ENCODE data around the gene FOXL1.
A peak's percentile ranks its signal among the peaks of the same experiment; 100 is the strongest.

The FOXL1 gene

GRCh38 chr16:86601356-86601755 lies 23.0 kb downstream of the FOXL1 start:
- no peak for DNase-seq (ENCODE audit: low read depth, low spot score)
- Histone ChIP-seq H3K27me3 (ENCODE audit: insufficient read depth, insufficient read length) (peaks cover 3% of the 10 kb centered on the region), H3K4me1 (ENCODE audit: insufficient read depth, insufficient read length) (no peaks in the 10 kb centered on the region), H3K9me3 (ENCODE audit: insufficient read depth, low read length) (peaks cover 7% of the 10 kb centered on the region; the same call in 1 of the 2 replicates), H3K36me3 (ENCODE audit: insufficient read depth, insufficient read length, low read length) (no peaks in the 10 kb centered on the region), H3K9ac (ENCODE audit: insufficient read length, low read depth) (no peak overlapping the region), H3K4me3 (ENCODE audit: insufficient read length, low read depth) (no peak overlapping the region)
- no peak for TF ChIP-seq YY1 (IDR thresholded peaks at IDR 0.05; ENCODE audit: insufficient read depth, insufficient read length)
- no peak for TF ChIP-seq ZNF274 (IDR thresholded peaks at IDR 0.05; ENCODE audit: low read depth, low read length)
- TF ChIP-seq SUZ12 (IDR thresholded peaks at IDR 0.05; ENCODE audit: extremely low read depth, insufficient read depth, insufficient read length): no peak

GRCh38 chr16:86602521-86602920 lies 24.2 kb downstream of the FOXL1 start:
- H3K9ac ChIP-seq (ENCODE audit: insufficient read length, low read depth): no peak overlapping the region
- H3K4me1 ChIP-seq (ENCODE audit: insufficient read depth, insufficient read length): no peaks in the 10 kb centered on the region
- TF ChIP-seq YY1 (IDR thresholded peaks at IDR 0.05; ENCODE audit: insufficient read depth, insufficient read length) (no peak), ZNF274 (IDR thresholded peaks at IDR 0.05; ENCODE audit: low read depth, low read length) (no peak), SUZ12 (IDR thresholded peaks at IDR 0.05; ENCODE audit: extremely low read depth, insufficient read depth, insufficient read length) (no peak)
- DNase-seq (ENCODE audit: low read depth, low spot score): no peak
- no peak overlapping the region for H3K4me3 ChIP-seq (ENCODE audit: insufficient read length, low read depth)
- H3K9me3 ChIP-seq (ENCODE audit: insufficient read depth, low read length): peaks cover 7% of the 10 kb centered on the region; the same call in 1 of the 2 replicates
- peaks cover 3% of the 10 kb centered on the region for H3K27me3 ChIP-seq (ENCODE audit: insufficient read depth, insufficient read length)
- H3K36me3 ChIP-seq (ENCODE audit: insufficient read depth, insufficient read length, low read length): no peaks in the 10 kb centered on the region

- Histone ChIP-seq H3K36me3 (ENCODE audit: insufficient read depth, insufficient read length, low read length) (no peaks in the 10 kb centered on the region), H3K9ac (ENCODE audit: insufficient read length, low read depth) (no peak overlapping the region), H3K4me1 (ENCODE audit: insufficient read depth, insufficient read length) (no peaks in the 10 kb centered on the region), H3K27me3 (ENCODE audit: insufficient read depth, insufficient read length) (peaks cover 3% of the 10 kb centered on the region), H3K4me3 (ENCODE audit: insufficient read length, low read depth) (no peak overlapping the region), H3K9me3 (ENCODE audit: insufficient read depth, low read length) (no peaks in the 10 kb centered on the region; the same call in 1 of the 2 replicates)
- DNase-seq (ENCODE audit: low read depth, low spot score): no peak
- TF ChIP-seq SUZ12 (IDR thresholded peaks at IDR 0.05; ENCODE audit: extremely low read depth, insufficient read depth, insufficient read length) (no peak), ZNF274 (IDR thresholded peaks at IDR 0.05; ENCODE audit: low read depth, low read length) (no peak), YY1 (IDR thresholded peaks at IDR 0.05; ENCODE audit: insufficient read depth, insufficient read length) (no peak)
These were observed 26.3 kb downstream of the FOXL1 start for GRCh38 chr16:86604436-86605193.

- no peak for DNase-seq (ENCODE audit: low read depth, low spot score)
- Histone ChIP-seq H3K27me3 (ENCODE audit: insufficient read depth, insufficient read length) (peaks cover 3% of the 10 kb centered on the region), H3K9ac (ENCODE audit: insufficient read length, low read depth) (no peak overlapping the region), H3K9me3 (ENCODE audit: insufficient read depth, low read length) (no peaks in the 10 kb centered on the region; the same call in 1 of the 2 replicates), H3K4me3 (ENCODE audit: insufficient read length, low read depth) (no peak overlapping the region), H3K4me1 (ENCODE audit: insufficient read depth, insufficient read length) (peaks cover 3% of the 10 kb centered on the region), H3K36me3 (ENCODE audit: insufficient read depth, insufficient read length, low read length) (no peaks in the 10 kb centered on the region)
- TF ChIP-seq YY1 (IDR thresholded peaks at IDR 0.05; ENCODE audit: insufficient read depth, insufficient read length) (no peak), SUZ12 (IDR thresholded peaks at IDR 0.05; ENCODE audit: extremely low read depth, insufficient read depth, insufficient read length) (no peak), ZNF274 (IDR thresholded peaks at IDR 0.05; ENCODE audit: low read depth, low read length) (no peak)
These were observed 27.6 kb downstream of the FOXL1 start for GRCh38 chr16:86605950-86606349.

GRCh38 chr16:86608301-86608747 lies 30.0 kb downstream of the FOXL1 start:
- no peaks in the 10 kb centered on the region for H3K36me3 ChIP-seq (ENCODE audit: insufficient read depth, insufficient read length, low read length)
- H3K27me3 ChIP-seq (ENCODE audit: insufficient read depth, insufficient read length): peaks cover 3% of the 10 kb centered on the region
- no peak overlapping the region for H3K4me3 ChIP-seq (ENCODE audit: insufficient read length, low read depth)
- H3K9me3 ChIP-seq (ENCODE audit: insufficient read depth, low read length): no peaks in the 10 kb centered on the region; the same call in 1 of the 2 replicates
- no peak overlapping the region for H3K9ac ChIP-seq (ENCODE audit: insufficient read length, low read depth)
- TF ChIP-seq SUZ12 (IDR thresholded peaks at IDR 0.05; ENCODE audit: extremely low read depth, insufficient read depth, insufficient read length) (no peak), YY1 (IDR thresholded peaks at IDR 0.05; ENCODE audit: insufficient read depth, insufficient read length) (no peak), ZNF274 (IDR thresholded peaks at IDR 0.05; ENCODE audit: low read depth, low read length) (no peak)
- no peak for DNase-seq (ENCODE audit: low read depth, low spot score)
- peaks cover 6% of the 10 kb centered on the region for H3K4me1 ChIP-seq (ENCODE audit: insufficient read depth, insufficient read length)

GRCh38 chr16:86609115-86609514 lies 30.8 kb downstream of the FOXL1 start:
- Histone ChIP-seq H3K36me3 (ENCODE audit: insufficient read depth, insufficient read length, low read length) (no peaks in the 10 kb centered on the region), H3K9ac (ENCODE audit: insufficient read length, low read depth) (no peak overlapping the region), H3K4me3 (ENCODE audit: insufficient read length, low read depth) (no peak overlapping the region), H3K4me1 (ENCODE audit: insufficient read depth, insufficient read length) (peaks cover 10% of the 10 kb centered on the region), H3K27me3 (ENCODE audit: insufficient read depth, insufficient read length) (no peaks in the 10 kb centered on the region), H3K9me3 (ENCODE audit: insufficient read depth, low read length) (no peaks in the 10 kb centered on the region; the same call in 1 of the 2 replicates)
- peak; percentile 30 for DNase-seq (ENCODE audit: low read depth, low spot score)
- TF ChIP-seq YY1 (IDR thresholded peaks at IDR 0.05; ENCODE audit: insufficient read depth, insufficient read length) (no peak), ZNF274 (IDR thresholded peaks at IDR 0.05; ENCODE audit: low read depth, low read length) (no peak), SUZ12 (IDR thresholded peaks at IDR 0.05; ENCODE audit: extremely low read depth, insufficient read depth, insufficient read length) (no peak)

GRCh38 chr16:86609661-86610060 lies 31.3 kb downstream of the FOXL1 start:
- Histone ChIP-seq H3K4me1 (ENCODE audit: insufficient read depth, insufficient read length) (peaks cover 10% of the 10 kb centered on the region), H3K9ac (ENCODE audit: insufficient read length, low read depth) (no peak overlapping the region), H3K36me3 (ENCODE audit: insufficient read depth, insufficient read length, low read length) (no peaks in the 10 kb centered on the region), H3K4me3 (ENCODE audit: insufficient read length, low read depth) (no peak overlapping the region), H3K9me3 (ENCODE audit: insufficient read depth, low read length) (no peaks in the 10 kb centered on the region), H3K27me3 (ENCODE audit: insufficient read depth, insufficient read length) (no peaks in the 10 kb centered on the region)
- no peak for DNase-seq (ENCODE audit: low read depth, low spot score)
- TF ChIP-seq ZNF274 (IDR thresholded peaks at IDR 0.05; ENCODE audit: low read depth, low read length): no peak
- TF ChIP-seq YY1 (IDR thresholded peaks at IDR 0.05; ENCODE audit: insufficient read depth, insufficient read length): no peak
- no peak for TF ChIP-seq SUZ12 (IDR thresholded peaks at IDR 0.05; ENCODE audit: extremely low read depth, insufficient read depth, insufficient read length)

All from NT2/D1 (cell line).